HCT116 (cell line): ENCODE measurements around the gene ATP6V1B1. TPM values are rescaled to one million over a fixed set of nuclear protein-coding genes. Genes with fewer than 3 reads are reported as not detected.

ENCODE experiments used
- ATAC-seq: fragments of 200-7000 bp; cut with Tn5 transposase; 2 replicates; pipeline ENCODE4 v1.9.1; 2020; ENCODE audit warnings: mild to moderate bottlenecking, moderate library complexity
- BruUV-seq: library from RNA; stranded (reverse); fragments of 400-500 nt; replicated peaks from 2 replicates; lab custom pipeline; 2021; lab: Mats Ljungman, UMichigan
- CTCF ChIA-PET: fragments of 300-600 bp; sonication (Branson Sonifier 250); formaldehyde crosslinking; loops from one replicate; lab custom pipeline; 2021; ENCODE audit warnings: antibody characterized with exemption; lab: Charles Lee
- POLR2A ChIA-PET: fragments of 300-600, 350-600 bp; sonication (Branson Sonifier 250); formaldehyde crosslinking; loops from one replicate; lab custom pipeline; 2021; ENCODE audit warnings: antibody characterized with exemption; lab: Charles Lee
- RAD21 ChIA-PET, 2 experiments: fragments of 300-600 bp; sonication (Branson Sonifier 250); formaldehyde crosslinking; loops; one replicate each; lab custom pipeline; 2023; ENCODE audit warnings: low total read pairs in 2 of 2; ENCODE audit not compliant: uncharacterized antibody in 2 of 2, unreplicated experiment in 2 of 2, low non-redundant PET in 1 of 2; lab: Charles Lee
- DNase-seq: peaks from one replicate; pipeline ENCODE4 v3.0.0-alpha.2; 2010; ENCODE audit warnings: low read depth, low spot score
- H2AFZ ChIP-seq: fragments of 200-600 bp; shearing (Covaris generic), sonication (generic); 2 replicates; pipeline ENCODE4 v1.6.1; 2017; ENCODE audit warnings: low read depth, mixed run types, mixed read lengths, antibody characterized with exemption, low read length; ENCODE audit not compliant: poor library complexity, severe bottlenecking
- H3K27ac ChIP-seq: 2 replicates; pipeline ENCODE4 v1.5.1; 2012; ENCODE audit warnings: low read depth, low read length
- H3K27me3 ChIP-seq: fragments of 200-600 bp; sonication (generic); 2 replicates; pipeline ENCODE4 v1.6.1; 2016; ENCODE audit warnings: mixed run types, low read length, mixed read lengths; ENCODE audit not compliant: insufficient read depth
- H3K36me3 ChIP-seq, 2 experiments: fragments of 200-500 bp in 1 of 2; fragments of 200-600 bp in 1 of 2; sonication (Bioruptor generic) in 1 of 2; sonication (generic) in 1 of 2; 2 replicates each; pipeline versions ENCODE4 v1.5.1 to v1.6.1; 2014 to 2016; ENCODE audit warnings: low read length in 2 of 2, inconsistent platforms in 1 of 2, mixed read lengths in 1 of 2, mixed run types in 1 of 2; ENCODE audit not compliant: insufficient read depth in 2 of 2, control insufficient read depth in 1 of 2
- H3K4me1 ChIP-seq, 2 experiments: fragments of 200-600 bp in 1 of 2; sonication (generic) in 1 of 2; 2 replicates each; pipeline versions ENCODE4 v1.5.1 to v1.6.1; 2012 to 2017; ENCODE audit warnings: low read length in 2 of 2, inconsistent platforms in 1 of 2, mild to moderate bottlenecking in 1 of 2, mixed read lengths in 1 of 2, mixed run types in 1 of 2, moderate library complexity in 1 of 2; ENCODE audit not compliant: insufficient read depth in 2 of 2, control insufficient read depth in 1 of 2
- H3K4me2 ChIP-seq: fragments of 200-600 bp; sonication (generic); 2 replicates; pipeline ENCODE4 v1.6.1; 2017; ENCODE audit warnings: mixed run types, low read length, mixed read lengths
- H3K4me3 ChIP-seq, 2 experiments: fragments of 200-600 bp in 1 of 2; sonication (generic) in 1 of 2; replicated peaks in 1 of 2; 2 replicates each; pipeline ENCODE4 v1.5.1; 2011 to 2016; ENCODE audit warnings: low read length in 2 of 2, control low read depth in 1 of 2, low read depth in 1 of 2, mild to moderate bottlenecking in 1 of 2, mixed read lengths in 1 of 2, mixed run types in 1 of 2
- H3K79me2 ChIP-seq: fragments of 200-600 bp; sonication (generic); 2 replicates; pipeline ENCODE4 v1.6.1; 2017; ENCODE audit warnings: mild to moderate bottlenecking, mixed run types, low read length, moderate library complexity, mixed read lengths; ENCODE audit not compliant: insufficient read depth
- H3K9ac ChIP-seq: fragments of 200-600 bp; sonication (generic); 2 replicates; pipeline ENCODE4 v1.6.1; 2016; ENCODE audit warnings: low read length, mixed read lengths
- H3K9me2 ChIP-seq: fragments of 200-600 bp; sonication (generic), shearing (Covaris generic); 2 replicates; pipeline ENCODE4 v1.6.1; 2017; ENCODE audit warnings: mixed run types, mild to moderate bottlenecking, moderate library complexity; ENCODE audit not compliant: insufficient read depth
- H3K9me3 ChIP-seq, 2 experiments: fragments of 200-500 bp in 1 of 2; fragments of 200-600 bp in 1 of 2; sonication (Bioruptor generic) in 1 of 2; sonication (generic) in 1 of 2; 2 replicates each; pipeline ENCODE4 v1.6.1; 2014 to 2017; ENCODE audit warnings: low read length in 2 of 2, mixed read lengths in 2 of 2, inconsistent platforms in 1 of 2, low read depth in 1 of 2, mild to moderate bottlenecking in 1 of 2, mixed run types in 1 of 2, moderate library complexity in 1 of 2; ENCODE audit not compliant: control insufficient read depth in 1 of 2, insufficient read depth in 1 of 2
- H4K20me1 ChIP-seq: fragments of 200-600 bp; sonication (generic), shearing (Covaris generic); 2 replicates; pipeline ENCODE4 v1.6.1; 2017; ENCODE audit warnings: mixed run types, mild to moderate bottlenecking, moderate library complexity; ENCODE audit not compliant: insufficient read depth
- CBX3 ChIP-seq: IDR thresholded peaks from 2 replicates; pipeline ENCODE4 v1.6.1; 2012; ENCODE audit warnings: low read depth
- EZH2phosphoT487 ChIP-seq: fragments of 200-600 bp; IDR thresholded peaks from 2 replicates; pipeline ENCODE4 v1.6.1; 2018; ENCODE audit warnings: antibody characterized with exemption, borderline replicate concordance
- POLR2AphosphoS5 ChIP-seq: IDR thresholded peaks from 2 replicates; pipeline ENCODE4 v1.6.1; 2011; ENCODE audit warnings: mild to moderate bottlenecking, low read depth, low read length, moderate library complexity
- RAD21 ChIP-seq: IDR thresholded peaks from 2 replicates; pipeline ENCODE4 v1.6.1; 2012; ENCODE audit warnings: low read depth, mild to moderate bottlenecking
- SRF ChIP-seq: IDR thresholded peaks from 2 replicates; pipeline ENCODE4 v1.6.1; 2012; ENCODE audit warnings: low read depth
- TCF7L2 ChIP-seq: IDR thresholded peaks from 2 replicates; pipeline ENCODE4 v1.7.0; 2011; ENCODE audit warnings: borderline replicate concordance, inconsistent platforms; ENCODE audit not compliant: insufficient read depth, insufficient read length; ENCODE audit errors: extremely low read depth
- ZFX ChIP-seq: fragments of 450-650 bp; IDR thresholded peaks from 2 replicates; pipeline ENCODE4 v1.6.1; 2017
- ZNF274 ChIP-seq: fragments of 200-500 bp; sonication (Bioruptor generic); IDR thresholded peaks from 2 replicates; pipeline ENCODE4 v1.6.1; 2014; ENCODE audit warnings: mild to moderate bottlenecking, low read depth, low read length, inconsistent platforms
- intact Hi-C: fragments of 100-400 bp; cut with micrococcal nuclease; formaldehyde crosslinking; loops from 2 replicates; pipeline ENCODE4 v1.10.0; 2022
- total RNA-seq: library from RNA; stranded (reverse); gene quantifications from one replicate; pipeline ENCODE4 v1.2.1, GENCODE V29; 2021; ENCODE audit not compliant: unreplicated experiment
- TF ChIP-seq, protein P1 (sequence below): IDR thresholded peaks from 2 replicates; pipeline ENCODE4 v1.6.1; 2012

Gene ATP6V1B1
- total RNA-seq, 1 experiment from 2014 or later = 0.74 TPM

DNA sequence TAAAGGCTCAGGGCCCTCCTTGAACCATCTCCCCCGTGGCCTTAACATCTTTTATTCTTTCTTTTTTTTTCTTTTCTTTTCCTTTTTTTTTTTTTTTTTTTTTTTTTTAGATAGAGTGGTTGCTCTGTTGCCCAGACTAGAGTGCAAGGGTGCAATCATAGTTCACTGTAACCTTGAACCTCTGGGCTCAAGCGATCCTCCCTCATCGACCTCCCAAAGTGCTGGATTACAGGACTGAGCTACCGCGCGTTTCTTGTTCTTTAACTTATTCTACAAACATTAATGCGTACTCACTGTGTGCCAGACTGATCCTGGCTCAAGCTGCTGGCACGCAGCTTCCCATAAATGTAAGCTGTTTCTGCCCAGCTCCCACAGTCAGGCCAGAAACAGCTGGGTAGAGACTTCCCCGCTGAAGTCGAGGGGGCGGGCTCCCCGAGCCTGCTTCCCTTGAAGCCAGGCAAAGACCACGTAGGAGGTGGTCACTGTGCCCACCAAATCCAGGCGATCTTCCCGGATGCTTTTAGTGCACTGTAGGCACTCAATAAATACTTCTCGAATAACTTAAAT lies 29.2 kb upstream of the ATP6V1B1 start:
- POLR2A ChIA-PET = no interaction called here
- BruUV-seq = no TSS peak
- intact Hi-C loops = no loop called here
- Histone ChIP-seq H4K20me1 (no peaks in the 10 kb centered on the region), H3K27me3 (no peaks in the 10 kb centered on the region), H2AFZ (no peak overlapping the region), H3K4me3 (no peak overlapping the region), H3K9ac (no peak overlapping the region), H3K9me3 (no peaks in the 10 kb centered on the region), H3K27ac (no peak overlapping the region), H3K9me2 (no peaks in the 10 kb centered on the region), H3K4me2 (no peak overlapping the region), H3K79me2 (no peaks in the 10 kb centered on the region), H3K36me3 (no peaks in the 10 kb centered on the region), H3K4me1 (no peaks in the 10 kb centered on the region)
- CTCF ChIA-PET = no interaction called here
- no peak for DNase-seq
- TF ChIP-seq TCF7L2 (no peak), ZNF274 (no peak), ZFX (no peak), EZH2phosphoT487 (no peak), POLR2AphosphoS5 (no peak), CBX3 (no peak), RAD21 (no peak), SRF (no peak)
- TF ChIP-seq, protein P1, sequence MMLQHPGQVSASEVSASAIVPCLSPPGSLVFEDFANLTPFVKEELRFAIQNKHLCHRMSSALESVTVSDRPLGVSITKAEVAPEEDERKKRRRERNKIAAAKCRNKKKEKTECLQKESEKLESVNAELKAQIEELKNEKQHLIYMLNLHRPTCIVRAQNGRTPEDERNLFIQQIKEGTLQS = no peak
- no peak for ATAC-seq
- RAD21 ChIA-PET = no interaction called here
